KG1 (cell line): ENCODE data around the gene NR2E1.

Experiments used
- DNase-seq: peaks from one replicate; lab custom pipeline; 2025; lab: John Stamatoyannopoulos, UW

The NR2E1 gene

GRCh38 chr6:108156180-108156937, 9.5 kb upstream of the NR2E1 start:
- no peak for DNase-seq

DNA sequence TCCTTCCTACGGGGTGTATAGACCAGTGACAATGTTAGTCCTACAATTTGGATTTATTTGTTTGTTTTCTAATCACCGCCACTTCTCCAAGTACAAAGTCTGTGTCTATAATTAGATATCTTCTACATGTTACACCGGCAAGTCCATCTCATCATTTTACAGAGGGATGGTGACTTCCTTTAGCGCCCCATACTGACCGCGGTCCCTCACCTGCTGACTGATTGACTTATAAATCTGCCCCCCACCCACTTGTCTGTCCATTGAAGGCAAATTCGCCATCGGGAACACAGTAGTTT, 8.9 kb upstream of the NR2E1 start:
- DNase-seq, result no peak

- DNase-seq, result no peak
Observed at GRCh38 chr6:108157234-108157980, 8.4 kb upstream of the NR2E1 start.

GRCh38 chr6:108157981-108158525, 7.8 kb upstream of the NR2E1 start:
- DNase-seq, result no peak

GRCh38 chr6:108159981-108160380, 5.8 kb upstream of the NR2E1 start:
- no peak for DNase-seq

DNA sequence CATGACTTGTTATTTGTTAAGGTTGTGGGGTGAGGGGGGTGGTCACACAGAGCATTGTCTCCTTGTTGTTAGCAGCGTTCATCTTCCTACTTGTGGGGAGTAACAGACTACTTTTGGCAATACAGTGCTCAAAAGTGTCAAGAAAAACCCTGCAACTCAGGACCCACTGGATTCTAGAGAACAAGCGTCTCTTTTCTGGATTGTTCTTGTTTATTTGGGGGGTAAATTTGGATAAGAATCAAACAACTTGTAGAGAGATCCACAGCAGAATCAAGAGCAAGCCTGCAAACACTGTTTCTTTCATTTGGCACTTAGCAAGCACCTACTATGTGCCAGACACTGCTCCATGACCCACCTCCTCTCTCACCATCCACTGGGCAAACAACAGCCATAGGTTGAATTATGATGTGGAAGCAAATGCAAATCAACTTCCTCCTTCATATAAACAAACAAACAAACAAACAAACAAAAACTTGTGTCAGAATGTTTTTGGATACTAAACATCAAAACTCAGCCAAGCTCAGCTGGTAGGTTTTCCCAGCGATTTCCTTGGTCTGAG, 4.0 kb upstream of the NR2E1 start:
- DNase-seq, result no peak

DNA sequence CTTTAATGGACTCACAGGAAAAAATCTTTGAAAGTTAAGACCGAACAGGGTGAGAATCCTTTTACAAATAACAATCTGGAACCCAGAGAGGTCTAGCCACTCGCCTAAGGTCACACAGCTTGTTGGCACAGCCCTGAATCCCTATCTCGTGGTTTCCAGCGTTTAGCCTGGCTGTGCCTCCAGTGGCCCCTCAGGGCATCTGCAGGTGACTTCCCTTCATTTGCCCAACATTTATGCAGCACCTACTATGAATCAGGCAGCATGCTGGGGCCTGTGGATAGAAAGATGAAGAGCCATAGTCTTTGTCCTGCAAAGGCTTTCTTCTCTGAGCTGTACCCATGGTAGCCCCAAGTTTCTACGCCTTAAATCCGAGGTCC, 2.6 kb upstream of the NR2E1 start:
- no peak for DNase-seq

- DNase-seq, result no peak
Observed at GRCh38 chr6:108163644-108164542, 1.9 kb upstream of the NR2E1 start.

DNA sequence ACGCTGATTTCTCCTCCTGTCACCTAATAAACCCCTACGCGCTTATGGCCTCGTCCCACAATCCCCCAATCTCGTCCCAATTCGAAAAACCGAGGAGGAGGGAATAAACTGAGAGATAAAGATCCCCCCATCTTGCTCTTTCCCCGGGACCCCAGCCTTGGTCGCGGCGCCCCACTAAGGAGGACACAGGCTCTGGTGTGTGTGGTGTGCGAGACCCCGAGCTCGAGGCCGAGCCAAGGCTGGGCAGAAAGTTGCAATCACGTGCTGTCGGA, 1.3 kb upstream of the NR2E1 start:
- DNase-seq, result no peak

GRCh38 chr6:108164815-108165706, 761 bp upstream of the NR2E1 start:
- no peak for DNase-seq

DNA sequence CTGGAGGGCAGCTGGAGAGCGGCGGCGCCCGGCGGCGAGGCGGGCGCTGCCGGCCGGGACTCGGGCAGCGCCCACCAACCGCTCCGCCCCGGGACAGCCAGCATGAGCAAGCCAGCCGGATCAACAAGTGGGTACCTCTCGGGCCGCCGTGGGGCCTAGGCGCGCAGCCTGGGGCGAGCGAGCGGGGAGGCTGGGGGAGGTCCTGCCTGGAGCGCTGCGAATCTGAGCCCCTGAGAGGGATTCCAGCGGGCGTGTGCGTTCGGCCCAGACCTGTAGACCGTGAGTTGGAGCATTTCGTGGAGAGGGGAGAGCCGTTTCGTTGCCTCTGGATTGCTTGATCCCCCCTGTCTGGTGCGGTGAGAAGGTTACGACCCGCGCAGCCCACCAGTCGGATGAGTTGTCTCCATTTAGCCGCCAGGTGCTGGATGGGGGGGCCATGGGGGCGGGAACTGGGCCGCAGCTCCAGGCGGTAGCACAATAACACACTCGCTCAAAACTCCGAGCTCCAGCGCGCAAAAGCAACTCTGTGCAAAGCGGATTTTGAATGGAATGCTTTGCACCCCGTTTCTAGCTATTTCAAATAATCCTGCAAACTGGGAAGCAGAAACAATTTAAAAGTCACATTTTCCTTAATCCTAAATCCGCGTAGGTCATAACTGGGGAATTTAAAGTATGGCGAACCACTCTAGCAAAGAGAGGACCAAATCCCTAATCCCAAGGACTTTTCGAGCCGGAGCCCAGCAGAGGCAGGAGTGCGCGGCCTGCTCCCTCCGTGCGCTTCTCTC, 1.0 kb downstream of the NR2E1 start:
- DNase-seq, result no peak

- no peak for DNase-seq
Observed at GRCh38 chr6:108167449-108168089, 1.7 kb downstream of the NR2E1 start.

GRCh38 chr6:108168090-108168463, 2.3 kb downstream of the NR2E1 start:
- DNase-seq, result no peak

GRCh38 chr6:108168501-108169463, 3.0 kb downstream of the NR2E1 start:
- no peak for DNase-seq

DNA sequence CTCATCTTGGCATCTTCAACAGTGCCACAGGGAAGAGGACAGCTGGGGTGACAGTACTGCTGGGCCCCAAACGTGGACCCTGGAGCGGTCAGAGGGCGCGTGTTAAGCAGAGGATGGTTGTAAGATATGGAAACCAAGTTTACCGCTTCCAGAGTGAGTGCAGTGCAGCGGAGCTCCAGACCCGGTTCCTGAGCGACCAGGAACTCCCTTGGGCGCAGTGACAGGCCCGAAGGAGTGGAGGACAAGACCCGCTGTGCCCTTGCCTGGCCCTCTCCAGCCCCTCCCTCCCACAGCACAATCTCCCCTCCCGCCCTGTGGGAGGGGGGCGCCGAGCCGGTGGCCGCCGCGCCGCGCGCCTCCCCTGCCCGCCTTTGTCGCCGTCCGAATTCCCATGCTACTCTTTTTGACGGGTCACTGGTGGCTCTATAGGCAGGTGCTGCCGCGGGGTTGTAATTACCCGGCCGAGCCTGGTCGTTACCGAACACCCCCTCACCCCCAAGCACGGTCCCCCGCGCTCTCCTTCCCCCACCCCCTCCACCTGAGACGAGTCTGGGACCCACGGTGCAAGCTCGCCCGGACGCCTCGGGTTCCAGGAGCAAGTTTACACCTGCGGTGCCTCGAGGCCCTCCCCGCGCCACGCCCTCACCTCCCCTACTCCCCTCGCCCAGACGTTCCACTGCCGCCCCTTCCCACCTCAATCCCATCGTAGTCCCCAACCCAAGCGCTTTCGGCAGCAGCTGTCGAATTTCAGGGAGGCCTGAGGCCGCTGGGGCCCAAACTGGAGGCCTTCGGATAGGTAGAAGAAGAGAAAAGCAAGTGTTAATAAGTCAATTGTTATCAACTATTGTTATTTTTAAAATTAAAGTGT, 3.9 kb downstream of the NR2E1 start:
- DNase-seq, result no peak

DNA sequence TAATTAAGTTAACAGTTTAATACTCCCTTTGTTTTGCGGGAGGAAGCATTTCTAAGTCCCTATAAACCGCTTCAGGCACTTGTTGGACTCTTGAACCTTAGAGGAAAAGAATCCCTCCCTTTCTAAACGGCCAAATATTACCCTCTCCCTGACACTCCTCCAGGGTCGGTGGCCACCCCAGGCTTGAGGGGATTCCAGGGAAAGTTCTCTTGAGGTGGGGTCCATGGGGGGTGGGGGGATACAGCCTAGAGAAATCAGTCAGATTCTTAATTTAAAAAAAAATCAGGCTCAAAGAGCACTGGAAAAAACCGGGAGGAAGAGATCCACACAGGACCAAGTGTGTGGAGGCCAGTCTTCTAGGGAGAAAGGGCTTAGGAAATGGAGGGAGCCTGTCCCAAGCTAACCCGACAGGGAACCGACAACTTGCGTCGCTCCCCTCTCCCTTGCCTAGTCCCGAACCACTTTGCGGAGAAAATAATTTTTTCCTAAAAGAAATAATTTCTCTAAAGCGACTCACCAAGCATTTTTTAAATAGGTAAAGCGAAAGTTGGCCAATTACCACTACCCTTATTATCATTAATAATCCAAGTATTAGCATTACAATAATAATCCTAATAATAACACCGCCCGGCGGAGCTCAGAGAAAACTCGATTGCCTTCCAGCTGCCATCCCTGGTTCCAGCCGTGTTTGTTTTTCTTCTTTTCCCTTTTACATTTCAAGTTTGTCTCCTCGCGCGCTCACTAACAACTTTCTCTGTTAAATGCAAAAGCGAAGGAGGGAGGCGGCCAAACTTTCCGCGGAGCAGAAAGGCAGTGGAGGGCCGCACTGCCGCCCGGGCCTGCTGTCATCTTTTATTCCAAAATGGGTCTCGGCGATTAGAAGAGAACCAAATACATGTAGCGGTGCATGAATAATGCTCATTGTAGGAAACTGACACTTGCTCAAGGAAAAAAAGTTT, 4.8 kb downstream of the NR2E1 start:
- no peak for DNase-seq
